Activated CD8-positive, alpha-beta memory T cell treated with anti-CD3 and anti-CD28 coated beads for 1 hour (primary cell): ENCODE results near the gene CD300H.
"Not testable (repeated sequence)": the region's sequence is repeated elsewhere in the genome, so short reads cannot be mapped to it uniquely, and the experiment has no call there.

Experiments used
- DNase-seq, 2 donors: peaks; one replicate each; pipeline ENCODE4 v3.0.0-alpha.2; 2020; ENCODE audit warnings: low read depth in 1 of 2; ENCODE audit errors: extremely low read depth in 1 of 2

The CD300H gene

DNA sequence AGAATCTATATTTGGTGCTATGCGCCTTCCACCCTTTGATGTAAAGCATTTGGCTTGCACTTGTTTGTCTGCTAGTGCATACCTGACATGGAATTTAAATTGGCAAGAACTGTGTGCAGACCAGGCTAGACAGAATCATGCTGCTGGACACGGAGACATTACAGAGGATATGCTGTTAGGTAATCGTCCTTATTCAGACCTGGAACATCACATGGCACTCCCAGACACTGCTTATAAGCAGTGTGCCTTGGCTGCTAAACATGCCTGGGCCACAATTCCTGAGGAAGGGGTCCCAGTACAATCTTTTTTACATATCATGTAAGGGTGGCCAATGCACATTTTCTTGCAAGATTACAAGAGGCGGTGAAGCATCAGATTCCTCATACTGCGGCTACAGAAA is 18.4 kb upstream of the CD300H start:
- no peak for DNase-seq

DNA sequence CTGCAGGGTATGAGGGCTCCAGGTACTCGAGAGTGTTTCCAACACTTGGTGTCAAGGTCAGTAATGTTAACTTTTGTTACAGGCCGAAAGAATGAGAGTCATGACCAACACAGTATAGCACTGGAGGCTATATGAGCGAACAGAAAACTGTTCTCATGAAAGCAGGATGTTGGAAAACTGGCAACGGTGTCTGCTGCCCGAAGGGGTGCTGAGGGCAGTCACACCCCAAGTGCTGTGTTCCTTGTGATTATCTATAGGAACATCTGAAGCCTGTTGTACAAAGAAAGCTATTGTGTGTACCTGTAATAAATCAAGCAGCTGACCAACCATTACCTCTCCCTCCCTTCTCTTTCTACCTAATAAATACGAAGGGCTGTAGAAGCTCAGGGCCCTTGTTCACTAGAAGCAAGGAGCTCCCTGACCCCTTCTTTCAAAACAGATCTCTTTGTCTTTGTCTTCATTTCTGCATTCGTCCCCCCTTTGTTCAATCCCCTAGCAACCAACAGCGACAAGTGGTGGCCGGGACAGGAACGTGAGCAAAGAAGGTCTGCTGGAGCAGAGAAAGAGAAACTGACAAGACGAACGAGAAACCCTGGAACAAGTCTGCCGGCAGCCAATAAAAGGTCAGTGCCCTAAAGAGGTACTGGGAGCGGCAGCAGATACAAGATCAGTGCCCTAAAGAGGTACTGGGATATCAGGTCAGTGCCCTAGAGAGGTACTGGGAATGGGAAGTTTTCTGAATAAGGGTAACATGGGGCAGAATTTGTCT is 17.2 kb upstream of the CD300H start:
- DNase-seq, result no peak

- no peak for DNase-seq
Measured at GRCh38 chr17:74582633-74583032, 15.3 kb upstream of the CD300H start.

GRCh38 chr17:74579900-74580299 is 12.6 kb upstream of the CD300H start:
- DNase-seq, result no peak

- DNase-seq, result no peak
Measured at GRCh38 chr17:74578979-74579378, 11.7 kb upstream of the CD300H start.

GRCh38 chr17:74574489-74575142 is 7.3 kb upstream of the CD300H start:
- no peak for DNase-seq

DNA sequence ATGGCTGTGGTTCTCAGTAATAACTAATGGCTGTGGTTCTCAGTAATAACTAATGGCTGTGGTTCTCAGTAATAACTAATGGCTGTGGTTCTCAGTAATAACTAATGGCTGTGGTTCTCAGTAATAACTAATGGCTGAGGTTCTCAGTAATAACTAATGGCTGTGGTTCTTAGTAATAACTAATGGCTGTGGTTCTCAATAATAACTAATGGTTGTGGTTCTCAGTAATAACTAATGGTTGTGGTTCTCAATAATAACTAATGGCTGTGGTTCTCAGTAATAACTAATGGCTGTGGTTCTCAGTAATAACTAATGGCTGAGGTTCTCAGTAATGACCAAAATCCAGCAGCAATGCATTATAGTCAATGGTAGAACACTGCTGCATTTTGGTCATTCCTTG is 6.3 kb upstream of the CD300H start:
- not testable (repeated sequence) for DNase-seq

DNA sequence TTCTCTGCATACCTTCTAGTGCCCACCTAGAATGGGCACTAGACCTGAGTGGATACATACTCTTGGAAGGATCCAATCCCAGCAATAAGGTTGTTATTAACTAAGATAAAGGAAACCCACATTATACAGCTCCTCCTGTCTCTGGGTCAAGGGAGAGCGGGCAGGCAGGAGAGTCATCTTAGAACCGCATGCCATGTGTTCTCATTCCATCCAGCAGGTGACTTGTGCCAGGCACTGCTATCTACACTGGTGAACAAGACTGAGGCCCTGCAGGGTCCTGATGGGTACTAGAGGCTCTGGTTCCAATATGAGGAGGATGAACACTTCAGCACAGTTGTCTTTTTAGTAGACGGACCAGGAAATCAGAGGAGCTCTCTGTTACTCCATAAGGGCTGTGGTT is 5.9 kb upstream of the CD300H start:
- no peak for DNase-seq

GRCh38 chr17:74571621-74572270 is 4.4 kb upstream of the CD300H start:
- no peak for DNase-seq

DNA sequence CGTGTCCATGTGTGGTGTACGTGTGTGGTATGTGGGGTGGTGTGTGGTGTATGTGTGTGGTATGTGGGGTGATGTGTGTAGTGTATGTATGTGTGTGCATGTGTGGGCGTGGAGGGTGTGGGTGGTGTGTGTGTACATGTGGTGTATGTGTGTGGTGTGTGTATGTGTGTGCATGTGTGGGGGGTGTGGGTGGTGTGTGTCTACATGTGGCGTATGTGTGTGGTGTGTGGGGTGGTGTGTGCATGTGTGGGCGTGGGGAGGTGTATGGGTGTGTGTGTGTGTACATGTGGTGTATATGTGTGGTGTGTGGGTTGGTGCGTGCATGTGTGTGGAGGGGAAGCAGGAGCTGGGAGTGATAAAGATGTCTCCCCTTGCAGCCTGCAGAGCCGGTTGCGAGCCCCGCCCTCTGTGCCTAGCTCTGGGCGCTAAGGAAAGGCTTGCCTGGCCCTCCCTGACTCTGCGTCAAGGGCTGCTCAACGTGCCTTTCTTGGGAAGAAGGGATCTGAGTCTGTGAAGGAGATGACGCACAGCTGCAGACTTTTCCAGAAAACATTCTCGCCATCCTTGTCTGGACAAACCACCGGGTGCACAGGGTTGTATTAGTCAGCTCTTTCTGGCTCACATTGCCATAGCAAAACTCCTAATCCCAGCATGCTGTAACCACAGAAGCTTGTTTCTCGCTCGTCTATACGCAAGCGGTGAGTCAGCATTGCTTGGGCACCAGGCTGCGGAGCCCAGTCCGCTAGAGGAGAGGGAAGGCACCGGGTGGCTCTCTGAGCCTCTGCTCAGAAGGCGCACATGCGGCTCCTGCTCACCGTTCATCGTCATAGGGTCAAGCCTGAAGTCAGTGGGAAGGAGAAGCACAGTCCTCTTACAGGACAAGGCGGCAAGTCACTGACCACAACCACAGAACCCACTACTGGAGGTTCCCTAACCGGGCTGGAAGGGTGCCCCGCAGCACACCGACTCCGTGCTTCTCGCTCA is 2.0 kb upstream of the CD300H start:
- no peak for DNase-seq

DNA sequence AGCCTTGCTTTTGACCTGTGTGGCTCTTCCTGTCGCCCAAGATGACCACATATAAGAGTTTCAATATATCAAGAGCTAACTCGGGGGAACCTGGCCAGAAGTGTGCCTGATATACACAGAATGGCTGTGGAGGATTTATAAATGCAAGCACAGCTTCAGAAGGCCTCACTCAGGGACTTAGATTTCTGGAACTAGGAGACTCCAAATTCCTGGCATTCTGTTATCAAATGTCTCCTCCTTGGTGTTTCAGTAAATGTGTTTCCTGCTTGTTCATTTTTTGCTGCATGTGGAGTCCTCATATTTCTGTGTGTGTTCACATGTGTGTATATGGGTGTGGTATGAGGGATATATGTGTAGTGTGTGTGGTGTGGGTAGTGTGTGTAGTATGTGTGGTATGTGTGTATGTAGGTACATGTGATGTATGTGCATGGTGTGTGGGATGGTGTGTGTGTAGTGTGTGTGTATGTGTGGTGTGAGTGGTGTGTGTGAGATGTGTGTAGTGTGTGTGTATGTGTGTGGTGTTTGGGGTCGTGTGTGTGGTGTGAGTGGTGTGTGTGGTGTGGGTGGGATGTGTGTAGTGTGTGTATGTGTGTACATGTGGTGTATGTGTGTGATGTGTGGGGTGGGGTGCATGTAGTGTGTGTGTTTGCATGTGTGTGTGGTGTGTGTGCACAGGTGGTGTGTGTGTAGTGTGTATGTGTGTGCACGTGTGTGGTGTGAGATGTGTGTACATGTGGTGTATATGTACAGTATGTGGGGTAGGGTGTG is 981 bp upstream of the CD300H start:
- no peak for DNase-seq

DNA sequence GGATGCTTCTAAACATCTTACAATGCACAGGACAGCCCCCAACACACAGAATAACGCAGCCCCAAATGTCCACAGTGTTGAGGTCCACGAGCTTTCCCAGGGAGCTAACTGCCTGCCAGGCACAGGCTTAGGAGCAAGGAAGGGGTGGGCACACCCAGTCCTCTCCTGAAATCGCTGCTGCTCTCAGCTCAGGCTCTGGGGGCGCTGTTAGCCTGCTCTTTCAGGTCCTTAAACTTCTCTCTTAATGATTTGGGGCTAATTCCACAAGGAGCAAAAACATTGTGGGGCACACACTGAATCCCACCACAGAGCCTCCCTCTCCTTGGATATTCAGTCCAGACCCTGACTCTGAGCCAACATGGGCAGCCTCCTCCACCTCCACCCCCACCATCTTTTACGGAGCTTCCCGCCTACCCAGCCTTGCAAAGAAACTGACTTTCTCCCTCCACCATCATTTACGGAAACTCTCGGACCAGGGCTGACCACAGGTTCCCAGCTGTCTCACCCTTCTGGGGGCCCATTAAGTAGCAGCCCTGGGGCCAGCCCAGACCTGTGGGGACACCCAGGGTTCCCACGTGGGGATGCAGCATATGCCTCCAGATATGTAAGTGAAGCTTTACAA is 1.1 kb downstream of the CD300H start:
- DNase-seq, result no peak

DNA sequence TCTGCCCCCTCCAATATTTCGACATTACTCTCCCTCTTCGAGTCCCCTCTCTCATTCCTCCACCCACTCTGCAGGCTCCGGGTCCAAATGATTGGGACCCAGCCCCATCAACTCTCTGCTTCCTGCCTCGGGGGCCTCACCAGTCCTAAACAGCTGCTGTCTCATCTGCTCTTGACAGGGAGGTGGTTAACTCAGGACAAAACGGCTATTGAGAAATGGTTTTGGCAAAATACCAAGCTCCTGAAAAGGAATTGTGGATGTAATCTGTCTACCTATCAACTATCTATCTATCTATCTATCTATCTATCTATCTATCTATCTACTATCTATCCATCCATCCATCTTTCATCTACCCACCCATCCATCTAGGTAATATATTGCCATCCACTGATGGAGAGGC is 2.2 kb downstream of the CD300H start:
- DNase-seq, result no peak

DNA sequence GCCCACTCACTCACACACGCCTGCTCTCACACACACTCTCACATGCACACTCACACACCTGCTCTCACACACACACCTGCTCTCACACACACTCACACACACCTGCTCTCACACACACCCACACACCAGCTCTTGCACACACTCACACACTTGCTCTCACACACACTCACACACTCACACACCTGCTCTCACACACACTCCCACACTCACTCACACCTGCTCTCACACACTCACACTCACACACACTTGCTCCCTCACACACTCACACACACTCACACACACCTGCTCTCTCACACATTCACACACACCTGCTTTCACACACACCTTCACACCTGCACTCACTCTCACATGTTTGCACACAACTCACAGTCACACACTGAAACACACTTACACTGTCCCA is 4.0 kb downstream of the CD300H start:
- DNase-seq, result no peak

- DNase-seq, result no peak
Measured at GRCh38 chr17:74561586-74561985, 5.7 kb downstream of the CD300H start.

DNA sequence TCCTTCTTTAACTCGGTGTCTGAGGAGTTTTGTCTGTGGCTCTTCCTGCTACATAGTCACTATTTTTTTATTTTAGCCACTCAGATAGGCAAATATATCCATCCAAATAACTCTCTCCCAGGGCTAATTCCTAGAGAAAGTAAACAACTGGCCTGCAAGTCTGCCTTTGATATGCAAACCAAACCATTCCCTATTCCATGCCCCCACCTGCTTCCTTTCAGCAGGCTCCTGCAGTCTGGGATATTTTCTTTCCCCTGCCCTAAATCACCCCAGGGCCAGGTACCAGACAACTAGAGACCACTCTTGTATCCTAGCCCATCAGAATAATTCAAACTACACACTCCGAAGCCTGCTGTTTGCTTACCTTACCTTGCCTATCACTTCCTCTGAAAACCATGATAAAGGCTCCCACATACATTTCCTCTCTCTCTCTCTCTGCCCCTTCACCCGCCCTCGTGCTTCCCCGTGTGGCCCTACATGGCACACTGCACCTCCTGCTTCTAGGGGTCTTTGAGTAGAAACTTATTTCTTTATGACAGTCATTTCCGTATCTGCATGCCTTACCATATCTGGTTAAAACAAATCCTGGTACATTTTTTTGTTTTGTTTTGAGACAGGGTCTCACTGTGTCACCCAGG is 8.3 kb downstream of the CD300H start:
- no peak for DNase-seq

DNA sequence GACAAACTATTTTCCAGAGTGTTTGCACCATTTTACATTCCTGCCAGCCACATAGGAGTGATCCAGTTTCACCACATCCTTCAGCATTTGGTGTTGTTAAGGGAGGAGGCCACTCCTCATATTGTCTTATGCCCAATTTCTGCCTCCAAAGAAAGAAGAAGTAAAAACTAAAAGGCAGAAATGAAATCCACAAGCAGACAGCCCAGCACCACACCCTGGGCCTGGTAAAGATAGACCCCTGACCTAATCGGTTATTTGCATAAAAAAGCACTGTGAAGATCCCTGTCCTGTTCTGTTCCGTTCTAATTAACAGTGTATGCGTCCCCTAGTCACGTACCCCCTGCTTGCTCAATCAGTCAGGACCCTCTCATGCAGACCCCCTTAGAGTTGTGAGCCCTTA is 8.9 kb downstream of the CD300H start:
- DNase-seq, result not testable (repeated sequence)

DNA sequence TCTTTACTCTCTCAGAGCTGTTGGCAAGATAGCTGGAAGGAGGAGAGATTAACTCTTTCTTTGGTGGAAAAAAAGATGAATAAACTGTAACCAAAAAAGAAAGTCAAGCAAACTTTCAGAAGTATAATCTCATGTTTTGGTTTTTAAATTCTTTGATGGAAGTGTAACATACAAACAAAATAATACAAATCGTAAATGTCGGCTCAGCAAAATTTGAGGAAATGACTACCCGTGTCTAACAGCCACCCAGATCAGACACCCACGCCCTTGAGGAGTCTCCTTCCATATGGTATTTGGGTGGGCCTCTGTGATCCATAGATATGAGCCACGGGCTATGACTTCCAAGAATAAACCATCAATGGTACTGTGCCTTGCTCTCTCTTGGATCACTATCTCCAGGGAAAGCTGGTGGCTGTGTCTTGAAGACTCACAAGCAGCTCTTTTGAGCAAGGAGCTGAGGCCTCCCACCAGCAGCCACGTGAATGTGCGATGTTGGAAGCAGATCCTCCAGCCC is 11.8 kb downstream of the CD300H start:
- no peak for DNase-seq

DNA sequence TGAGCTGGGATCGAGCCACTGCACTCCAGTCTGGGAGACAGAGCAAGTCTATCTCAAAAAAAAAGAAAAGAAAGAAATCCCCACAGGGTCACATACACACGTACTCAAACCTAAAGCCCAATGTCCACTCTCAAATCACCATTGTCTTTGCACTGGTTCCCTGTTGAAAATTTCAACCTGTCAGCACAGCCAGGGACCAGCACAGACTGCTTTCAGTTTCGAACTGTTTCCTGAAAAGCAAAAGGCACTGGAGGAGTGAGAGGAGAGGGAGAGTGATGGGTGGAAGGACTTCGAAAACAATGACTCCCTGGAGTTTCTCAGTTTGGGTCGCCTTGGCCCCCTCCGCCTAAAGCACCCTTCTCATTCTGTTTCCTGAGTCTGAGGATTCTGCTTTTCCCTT is 12.4 kb downstream of the CD300H start:
- DNase-seq, result no peak
